HUES64 (cell line): ENCODE measurements around the gene PNCK.

Source experiments
- H3K27ac ChIP-seq: 2 replicates; pipeline ENCODE4 v1.7.0; 2013; ENCODE audit warnings: low read depth, low read length, inconsistent platforms
- H3K27me3 ChIP-seq: 2 replicates; pipeline ENCODE4 v1.6.1; 2013; ENCODE audit warnings: mild to moderate bottlenecking, low read length; ENCODE audit not compliant: insufficient read depth
- H3K36me3 ChIP-seq: 2 replicates; pipeline ENCODE4 v1.6.1; 2013; ENCODE audit warnings: mild to moderate bottlenecking, low read length; ENCODE audit not compliant: insufficient read depth
- H3K4me1 ChIP-seq: 2 replicates; pipeline ENCODE4 v1.6.1; 2013; ENCODE audit warnings: mild to moderate bottlenecking, low read length, moderate library complexity; ENCODE audit not compliant: insufficient read depth
- H3K4me3 ChIP-seq: 2 replicates; pipeline ENCODE4 v1.5.1; 2013; ENCODE audit warnings: mild to moderate bottlenecking, low read length, moderate library complexity
- H3K9ac ChIP-seq: 2 replicates; pipeline ENCODE4 v1.6.1; 2013; ENCODE audit warnings: mild to moderate bottlenecking, low read depth, low read length
- H3K9me3 ChIP-seq: 2 replicates; pipeline ENCODE4 v1.6.1; 2013; ENCODE audit warnings: low read depth, low read length; ENCODE audit not compliant: insufficient read depth
- WGBS: fragments of 150-250, 120-280 bp; methylation state at CpG from one replicate; pipeline ENCODE4 v1.1.7; 2013; ENCODE audit warnings: missing lambda C conversion rate; 5-methylcytosine and 5-hydroxymethylcytosine counted together

PNCK gene

DNA sequence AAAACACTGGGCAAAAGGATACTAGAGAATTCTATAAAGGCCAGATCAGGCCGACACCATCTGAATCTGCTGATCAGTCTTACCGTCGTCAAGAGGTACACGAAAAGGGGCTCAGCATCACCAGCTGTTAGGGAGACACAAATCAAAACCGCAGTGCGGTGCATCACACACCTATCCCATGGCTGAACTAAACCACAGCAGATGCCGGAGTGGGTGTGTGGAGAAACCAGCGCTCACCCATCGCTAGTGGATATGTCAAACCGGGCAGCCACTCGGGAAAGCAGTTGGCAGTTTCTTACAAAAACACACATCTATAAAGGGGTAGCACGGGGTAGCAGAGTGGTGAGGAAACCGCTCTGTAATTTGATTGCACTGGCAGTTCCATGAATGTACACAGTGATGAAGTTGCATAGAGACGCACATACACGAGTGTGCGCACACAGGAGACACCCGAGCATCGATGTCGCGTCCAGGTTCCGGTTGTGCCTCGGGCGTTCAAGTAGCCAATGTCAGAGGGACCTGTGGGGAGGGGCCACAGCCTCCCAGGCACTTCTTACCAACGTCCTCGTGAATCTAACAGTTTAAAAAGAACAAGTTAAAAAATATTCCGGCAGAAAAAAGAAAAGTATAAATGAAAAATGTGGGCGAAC, 51.5 kb downstream of the PNCK start:
- 96% methylated on average over 25 of the region's 27 CpGs for WGBS
- Histone ChIP-seq H3K27ac (no peak overlapping the region), H3K4me1 (no peaks in the 10 kb centered on the region), H3K27me3 (peaks cover 16% of the 10 kb centered on the region), H3K36me3 (no peaks in the 10 kb centered on the region), H3K4me3 (no peak overlapping the region), H3K9me3 (no peaks in the 10 kb centered on the region), H3K9ac (no peak overlapping the region)

DNA sequence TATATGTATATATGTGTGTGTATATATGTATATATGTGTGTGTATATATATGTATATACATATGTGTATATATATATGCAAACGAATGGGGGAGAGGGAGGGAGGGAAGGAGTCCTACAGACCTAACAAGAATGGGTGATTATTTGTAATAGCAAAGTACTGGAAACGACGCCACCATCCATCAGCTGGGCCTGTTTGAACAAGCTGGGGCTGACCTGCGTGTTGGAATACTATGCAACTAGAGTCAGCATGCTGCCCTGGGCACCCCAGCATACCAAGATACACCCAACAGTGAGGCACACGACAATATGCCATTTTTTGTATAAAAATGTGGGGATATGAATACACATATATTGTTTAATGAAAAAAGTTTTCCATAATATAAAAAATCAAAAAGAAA, 53.0 kb downstream of the PNCK start:
- Histone ChIP-seq H3K27me3 (peaks cover 25% of the 10 kb centered on the region), H3K4me3 (no peak overlapping the region), H3K9me3 (no peaks in the 10 kb centered on the region), H3K9ac (no peak overlapping the region), H3K4me1 (no peaks in the 10 kb centered on the region), H3K27ac (no peak overlapping the region), H3K36me3 (no peaks in the 10 kb centered on the region)
- WGBS: 84% methylated on average over 4 of the region's 5 CpGs
